DMS79 treated with DMSO at 0.1 percent for 48 hours (cell line): ENCODE measurements around the gene AFF3.

Experiments
- DNase-seq: peaks from one replicate; lab custom pipeline; 2025; lab: John Stamatoyannopoulos, UW

The AFF3 gene

DNA sequence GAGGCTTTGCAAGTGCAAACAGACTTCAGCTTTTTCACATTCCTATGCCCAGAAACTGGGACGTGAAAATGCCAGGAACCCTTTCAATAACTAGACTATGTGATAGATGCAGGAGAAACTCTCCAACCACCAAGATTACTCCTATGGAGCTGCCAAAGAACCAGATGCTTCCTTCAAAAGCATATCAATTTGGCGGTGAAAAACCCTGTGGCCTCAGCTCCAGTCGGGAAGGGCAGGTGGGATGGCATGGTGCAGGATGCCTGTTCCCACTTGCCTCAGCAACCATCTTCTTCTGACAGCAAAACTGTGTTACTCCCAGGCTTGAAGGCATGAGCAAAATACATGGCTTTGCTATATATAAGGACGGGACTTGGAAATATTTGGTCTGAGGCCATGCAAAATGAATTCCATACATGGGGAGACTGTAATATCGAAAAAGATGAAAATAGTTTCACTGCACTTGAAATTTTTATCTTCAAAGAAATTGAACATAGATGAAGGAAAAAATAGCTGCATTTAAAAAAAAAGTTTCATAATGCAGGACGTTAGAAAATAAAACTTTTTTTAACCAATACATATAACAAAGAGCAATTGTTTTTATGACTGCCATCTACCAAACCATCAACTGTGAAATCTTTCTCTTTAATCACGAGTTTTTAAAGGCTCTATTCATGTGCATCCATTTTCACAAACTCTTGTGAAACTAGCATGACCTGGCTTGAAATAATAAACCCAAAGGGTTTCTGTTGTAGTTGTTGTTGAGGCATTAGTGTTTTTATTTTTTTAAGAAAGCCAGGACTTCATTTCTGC, 99.1 kb downstream of the AFF3 start:
- no peak for DNase-seq

- no peak for DNase-seq
These were observed 99.8 kb downstream of the AFF3 start for GRCh38 chr2:100042562-100042961.

DNA sequence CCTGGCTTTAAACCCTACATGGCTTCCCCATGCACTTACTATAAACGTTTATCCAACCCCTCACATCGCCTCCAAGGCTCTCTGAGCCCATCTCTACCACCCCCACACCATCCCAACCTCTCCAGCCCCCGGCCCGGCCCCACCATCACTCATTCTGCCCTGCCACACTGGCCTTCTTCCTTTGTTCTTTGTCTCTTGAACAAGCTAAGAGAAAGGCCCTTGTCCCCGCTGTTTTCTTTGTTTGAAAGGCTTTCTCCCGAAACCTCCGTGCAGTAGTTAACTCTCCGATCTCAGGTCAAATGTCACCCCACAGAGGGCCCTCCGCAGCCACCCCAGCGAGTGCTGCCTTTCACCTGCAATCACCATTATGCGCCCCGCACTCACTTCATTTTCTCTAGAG, 100.4 kb downstream of the AFF3 start:
- DNase-seq: no peak

GRCh38 chr2:100041385-100041784, 101.0 kb downstream of the AFF3 start:
- DNase-seq: no peak

DNA sequence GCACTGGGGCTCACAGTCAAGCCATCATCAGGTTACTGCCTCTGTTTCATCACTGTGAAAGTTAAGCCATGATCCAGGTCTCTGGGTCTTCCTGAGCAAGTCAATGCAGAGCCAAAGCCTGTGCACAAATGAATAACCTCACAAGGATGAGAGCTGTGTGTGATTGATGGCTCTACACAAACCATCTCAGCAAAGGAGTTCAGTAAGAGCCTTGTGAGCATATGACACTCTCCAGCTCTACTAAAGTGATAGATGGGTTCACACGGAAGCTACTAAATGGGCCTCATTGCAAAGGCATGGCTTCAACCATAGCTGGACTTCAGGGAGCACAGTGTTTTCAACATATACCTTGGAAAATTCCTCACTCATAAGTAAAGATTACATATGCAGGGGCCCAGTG, 101.5 kb downstream of the AFF3 start:
- no peak for DNase-seq

- no peak for DNase-seq
These were observed 103.0 kb downstream of the AFF3 start for GRCh38 chr2:100039291-100039980.

- no peak for DNase-seq
These were observed 104.4 kb downstream of the AFF3 start for GRCh38 chr2:100038011-100038410.

DNA sequence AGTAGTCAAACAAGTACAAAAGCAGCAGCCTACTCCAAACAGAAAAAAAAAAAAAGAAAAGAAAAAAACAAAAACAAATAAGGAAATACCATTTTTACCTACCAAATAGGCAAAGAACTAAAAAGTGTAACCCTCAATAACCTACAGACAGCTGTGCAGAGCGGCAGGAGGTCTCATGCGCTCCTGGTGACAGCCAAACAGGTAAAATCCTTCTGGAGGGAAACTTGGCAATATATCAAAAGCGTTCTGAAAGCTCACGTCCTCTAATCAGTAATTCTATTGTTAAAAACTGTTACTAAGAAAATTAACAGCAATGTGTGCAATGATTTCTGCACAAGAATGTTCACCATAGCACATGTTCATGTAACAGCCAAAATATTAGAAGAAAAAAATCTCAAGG, 105.6 kb downstream of the AFF3 start:
- no peak for DNase-seq

DNA sequence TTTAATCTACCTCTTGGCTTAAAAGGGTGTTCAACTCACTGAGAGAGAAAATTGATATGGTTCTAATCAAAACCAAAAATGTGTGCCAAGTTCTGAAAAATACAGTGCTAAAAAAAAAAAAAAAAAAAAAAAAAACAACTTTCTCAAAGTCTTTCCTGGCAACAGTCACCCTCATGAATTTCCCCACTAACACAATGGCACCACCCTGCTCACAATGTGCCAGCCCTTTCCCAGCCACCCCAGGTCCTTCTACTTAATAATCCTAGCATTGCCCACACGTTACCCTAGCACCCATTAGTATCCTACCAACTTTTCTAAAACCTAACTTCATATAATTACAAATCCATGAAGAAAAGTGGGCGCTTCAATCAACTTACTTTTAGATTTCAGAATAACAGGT, 106.4 kb downstream of the AFF3 start:
- no peak for DNase-seq

GRCh38 chr2:100034431-100034830, 108.0 kb downstream of the AFF3 start:
- DNase-seq: no peak

DNA sequence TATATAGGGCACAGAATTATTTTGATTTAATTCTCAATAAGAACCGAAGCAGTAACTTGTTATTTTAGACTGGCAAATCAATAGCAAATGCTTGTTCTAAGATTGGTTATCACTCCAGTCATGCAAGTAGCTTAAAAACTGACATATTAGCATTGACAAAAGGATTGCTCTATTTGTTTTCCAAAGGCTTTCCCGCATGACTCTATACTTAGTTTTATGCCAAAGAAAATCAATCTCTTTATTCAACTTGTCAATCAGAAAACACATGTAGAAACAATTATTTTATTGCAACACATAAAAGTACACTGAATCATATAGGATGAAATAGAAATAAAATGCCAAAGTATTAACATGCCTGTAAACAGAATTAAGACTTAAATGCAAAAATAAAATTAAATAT, 108.4 kb downstream of the AFF3 start:
- no peak for DNase-seq

DNA sequence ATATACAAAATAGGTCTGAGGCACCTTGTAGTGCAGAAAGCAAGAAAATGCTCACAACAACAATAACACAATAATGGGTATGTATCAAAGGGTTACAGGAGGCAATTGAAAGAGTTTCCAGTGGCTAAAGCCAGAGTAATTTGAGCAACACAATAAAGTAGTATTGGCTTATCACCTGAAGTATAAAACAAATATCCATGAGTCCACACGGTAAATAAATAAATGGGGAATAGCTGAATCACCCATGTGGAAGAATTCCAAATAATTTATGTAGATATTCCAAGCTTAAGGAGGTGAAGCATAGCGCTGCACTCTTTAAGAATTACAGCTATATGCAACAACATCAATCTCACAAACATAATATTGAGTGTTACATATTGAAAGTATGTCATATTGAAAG, 110.8 kb downstream of the AFF3 start:
- DNase-seq: no peak

GRCh38 chr2:100029460-100029859, 112.9 kb downstream of the AFF3 start:
- no peak for DNase-seq

- DNase-seq: no peak
These were observed 120.5 kb downstream of the AFF3 start for GRCh38 chr2:100021791-100022340.

DNA sequence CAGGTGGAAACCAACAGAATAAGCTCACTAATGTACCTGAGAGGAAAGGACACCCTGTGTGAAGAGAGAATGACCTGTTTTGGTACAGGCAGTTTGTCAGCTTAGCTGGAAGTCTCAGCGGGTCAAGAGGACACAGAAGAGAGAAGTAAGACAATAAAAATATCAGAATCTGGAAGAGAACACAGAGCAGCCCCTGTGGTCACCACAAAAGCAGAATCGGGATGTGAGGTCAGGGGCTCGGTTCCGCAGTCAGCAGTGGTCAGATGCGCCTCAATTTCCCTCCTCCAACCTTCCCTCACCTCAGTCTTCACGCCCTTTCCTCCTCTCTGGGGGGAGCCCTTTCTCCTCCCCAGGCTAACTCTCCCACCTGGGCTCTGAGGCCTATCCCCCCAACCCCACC, 122.9 kb downstream of the AFF3 start:
- DNase-seq: no peak

- DNase-seq: no peak
These were observed 123.8 kb downstream of the AFF3 start for GRCh38 chr2:100018341-100019193.

GRCh38 chr2:100017633-100018032, 124.8 kb downstream of the AFF3 start:
- no peak for DNase-seq

DNA sequence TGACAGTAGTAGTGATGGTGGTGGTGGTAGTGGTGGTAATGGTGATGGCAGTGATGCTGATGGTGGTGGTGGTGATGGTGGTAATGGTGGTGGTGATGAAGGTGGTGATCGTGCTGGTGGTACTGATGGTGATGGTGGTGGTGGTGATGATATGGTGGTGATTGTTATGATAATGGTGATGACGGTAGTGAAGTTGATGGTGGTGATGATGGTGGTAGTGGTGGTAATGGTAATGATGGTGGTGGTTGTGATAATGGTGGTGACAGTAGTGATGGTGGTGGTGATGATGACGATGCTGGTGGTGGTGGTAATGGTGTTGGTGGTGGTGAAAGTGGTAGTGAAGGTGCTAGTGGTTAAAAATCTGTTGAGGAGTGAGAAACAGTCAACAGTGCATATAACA, 125.6 kb downstream of the AFF3 start:
- DNase-seq: no peak

DNA sequence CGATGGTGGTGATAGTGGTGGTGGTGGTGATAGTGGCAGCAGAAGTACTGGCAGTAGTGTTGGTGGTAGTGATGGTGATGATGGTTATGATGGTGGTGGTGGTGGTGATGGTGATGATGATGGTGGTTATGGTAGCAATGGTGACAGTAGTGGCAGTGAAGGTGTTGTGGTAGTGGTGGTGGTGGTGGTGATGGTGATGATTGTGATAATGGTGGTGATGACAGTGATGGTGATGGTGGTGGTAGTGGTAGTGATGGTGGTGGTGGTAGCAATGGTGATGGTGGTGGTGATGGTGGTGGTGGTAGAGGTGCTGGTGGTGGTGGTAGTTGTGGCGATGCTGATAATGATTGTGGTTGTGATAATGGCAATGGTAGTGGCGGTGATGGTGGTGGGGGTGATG, 126.5 kb downstream of the AFF3 start:
- DNase-seq: no peak

DNA sequence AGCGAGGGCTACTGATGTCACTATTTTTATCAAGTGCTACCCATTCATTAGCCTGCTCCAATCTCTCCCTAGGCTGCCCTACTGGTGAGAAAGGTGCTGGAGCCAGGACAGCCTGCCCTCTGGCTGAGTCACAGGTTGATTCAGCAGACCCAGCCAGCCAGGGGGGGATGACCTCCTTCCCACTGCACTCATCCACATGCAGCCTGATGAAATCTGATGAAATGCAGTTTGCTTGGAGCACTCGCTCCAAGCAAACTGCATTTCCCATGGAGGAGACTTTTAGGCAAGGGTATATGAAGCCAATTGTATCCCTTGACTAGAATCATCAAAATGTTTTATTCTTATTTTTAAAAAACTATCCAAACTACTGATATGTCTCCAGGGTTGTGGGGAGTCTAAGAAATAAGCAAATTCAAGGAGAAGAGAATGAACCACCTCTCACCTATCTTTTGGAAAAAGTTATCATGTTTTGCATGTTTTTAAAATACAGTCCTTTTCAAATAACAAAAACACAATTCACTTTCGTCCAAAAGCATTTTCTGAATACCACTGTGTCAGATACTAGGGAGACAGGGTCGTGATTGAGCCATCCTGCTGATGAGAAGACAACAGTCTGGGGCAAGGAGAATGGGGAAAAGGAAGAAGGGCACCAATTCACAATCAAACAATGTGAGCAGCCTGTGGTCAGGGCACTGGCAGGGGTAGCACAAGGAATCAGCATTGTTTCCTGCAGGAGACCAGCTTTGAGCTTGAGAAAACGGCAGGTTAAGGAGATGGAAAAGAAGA, 128.3 kb downstream of the AFF3 start:
- DNase-seq: no peak

DNA sequence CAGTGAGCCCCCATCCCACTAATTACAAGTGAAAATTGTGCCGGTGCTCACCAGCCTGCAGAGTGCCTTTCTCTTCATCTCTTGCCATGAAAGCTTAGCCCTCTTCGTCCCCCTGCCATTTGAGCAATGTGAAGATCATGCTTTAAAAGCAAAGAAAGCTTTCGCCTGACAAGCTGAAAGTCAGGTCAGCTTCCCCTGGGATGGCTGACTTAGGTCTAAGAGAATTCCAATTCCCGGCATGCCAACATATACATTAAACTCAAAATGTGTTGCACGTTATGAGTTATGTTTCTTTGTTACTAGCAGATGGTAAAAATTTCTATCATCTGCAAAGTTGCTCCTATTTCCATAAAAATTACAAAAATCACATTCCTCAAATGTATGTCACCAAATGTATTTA, 129.8 kb downstream of the AFF3 start:
- no peak for DNase-seq

GRCh38 chr2:100011272-100011731, 131.1 kb downstream of the AFF3 start:
- DNase-seq: no peak
